Esophagus squamous epithelium (tissue), 5 donors: ENCODE results near the gene GLIS1. TPM values are rescaled to one million over a fixed set of nuclear protein-coding genes. Genes with fewer than 3 reads are reported as not detected.

Source experiments
- DNase-seq: peaks from one replicate; lab custom pipeline; 2025; lab: John Stamatoyannopoulos, UW
- H3K27ac ChIP-seq, 4 donors: fragments of 200-600 bp; sonication (generic); one replicate each; pipeline ENCODE4 v1.5.1; 2016 to 2019; ENCODE audit warnings: mild to moderate bottlenecking in 1 of 4
- H3K27me3 ChIP-seq, 4 donors: fragments of 200-600 bp; sonication (generic); 1 replicate in 3 of 4; 2 replicates in 1 of 4; pipeline versions ENCODE4 v1.5.1 to v1.6.0; 2017 to 2021; ENCODE audit warnings: antibody characterized with exemption in 1 of 4
- H3K36me3 ChIP-seq, 3 donors: fragments of 200-600 bp; sonication (generic); one replicate each; pipeline ENCODE4 v1.5.1; 2016 to 2019
- H3K4me1 ChIP-seq, 3 donors: fragments of 200-600 bp; sonication (generic); one replicate each; pipeline ENCODE4 v1.5.1; 2017 to 2019
- H3K4me3 ChIP-seq, 4 donors: fragments of 200-600 bp; sonication (generic); 1 replicate in 3 of 4; 2 replicates in 1 of 4; pipeline ENCODE4 v1.5.1; 2016 to 2019; ENCODE audit warnings: mild to moderate bottlenecking in 2 of 4, moderate library complexity in 1 of 4
- H3K9me3 ChIP-seq, 3 donors: fragments of 200-600 bp; sonication (generic); one replicate each; pipeline ENCODE4 v1.5.1; 2016 to 2019
- CTCF ChIP-seq, 6 experiments: fragments of 450-650 bp in 4 of 6; fragments of 200-600 bp in 2 of 6; sonication (generic) in 2 of 6; IDR thresholded peaks; one replicate each; pipeline ENCODE4 v1.5.1; 2016 to 2019; ENCODE audit warnings: antibody characterized with exemption in 6 of 6, mild to moderate bottlenecking in 4 of 6, moderate library complexity in 4 of 6
- POLR2A ChIP-seq, 4 donors: fragments of 450-650 bp; IDR thresholded peaks; one replicate each; pipeline ENCODE4 v1.6.1; 2017; ENCODE audit warnings: antibody characterized with exemption in 4 of 4, mild to moderate bottlenecking in 4 of 4, moderate library complexity in 3 of 4
- WGBS, 2 donors: methylation state at CpG; one replicate each; pipeline ENCODE4 v1.1.5; 2018; 5-methylcytosine and 5-hydroxymethylcytosine counted together
- intact Hi-C: fragments of 100-400 bp; cut with DNase I; formaldehyde crosslinking; loops from one replicate; pipeline ENCODE4 v1.15.0; 2022
- total RNA-seq, 4 donors: library from RNA; depleted of rRNA; stranded (reverse); fragments of >200 nt; gene quantifications; one replicate each; pipeline ENCODE4 v1.1.0, GENCODE V29; 2016
- donor health status: DM: yes; HTN: yes; CAD: no.

The GLIS1 gene
- total RNA-seq, 4 donors from 2014 or later = 0.57 TPM; not detected in 3

- 68 to 83% methylated on average over 7 to 10 of the region's 13 CpGs for WGBS, 2 donors
- no peaks in the 10 kb centered on the region for H3K36me3 ChIP-seq
- peaks cover 0 to 38% (median 0%) of the 10 kb centered on the region in 3 donors for H3K4me1 ChIP-seq
- DNase-seq = no peak
- no peaks in the 10 kb centered on the region for H3K9me3 ChIP-seq
- no peaks in the 10 kb centered on the region for H3K27me3 ChIP-seq
- TF ChIP-seq CTCF (IDR thresholded peaks at IDR 0.05) (no peak), POLR2A (IDR thresholded peaks at IDR 0.05) (no peak)
- intact Hi-C loops = no loop called here
- H3K4me3 ChIP-seq = no peak overlapping the region
- H3K27ac ChIP-seq = no peak overlapping the region
These were observed 227.5 kb downstream of the GLIS1 start for GRCh38 chr1:53511323-53511932.

- WGBS, 2 donors = 92 to 98% methylated on average over 4 to 6 of the region's 7 CpGs
- no peak for TF ChIP-seq POLR2A (IDR thresholded peaks at IDR 0.05)
- no peak for TF ChIP-seq CTCF (IDR thresholded peaks at IDR 0.05)
- DNase-seq = no peak
- intact Hi-C loops = no loop called here
- Histone ChIP-seq H3K27ac (no peak overlapping the region), H3K27me3 (no peaks in the 10 kb centered on the region), H3K4me1 (peaks cover 0 to 38% (median 0%) of the 10 kb centered on the region in 3 donors), H3K4me3 (no peak overlapping the region), H3K9me3 (no peaks in the 10 kb centered on the region), H3K36me3 (no peaks in the 10 kb centered on the region)
These were observed 228.7 kb downstream of the GLIS1 start for GRCh38 chr1:53510215-53510614.

GRCh38 chr1:53509775-53510174 lies 229.2 kb downstream of the GLIS1 start:
- Histone ChIP-seq H3K9me3 (no peaks in the 10 kb centered on the region), H3K36me3 (no peaks in the 10 kb centered on the region), H3K4me1 (peaks cover 0 to 38% (median 0%) of the 10 kb centered on the region in 3 donors), H3K27me3 (no peaks in the 10 kb centered on the region), H3K27ac (no peak overlapping the region), H3K4me3 (no peak overlapping the region)
- no peak for TF ChIP-seq CTCF (IDR thresholded peaks at IDR 0.05)
- TF ChIP-seq POLR2A (IDR thresholded peaks at IDR 0.05) = no peak
- intact Hi-C loops = no loop called here
- 74 to 96% methylated on average over 3 to 4 of the region's 13 CpGs for WGBS, 2 donors
- DNase-seq = no peak

GRCh38 chr1:53508991-53509666 lies 229.8 kb downstream of the GLIS1 start:
- H3K36me3 ChIP-seq = no peaks in the 10 kb centered on the region
- intact Hi-C loops = no loop called here
- peak overlapping the region in 3 of 4 donors; percentile 10 to 30 (median 12) for H3K4me3 ChIP-seq
- 19 to 22% methylated on average over 12 to 13 of the region's 23 CpGs for WGBS, 2 donors
- H3K9me3 ChIP-seq = no peaks in the 10 kb centered on the region
- no peak for DNase-seq
- TF ChIP-seq POLR2A (IDR thresholded peaks at IDR 0.05) (no peak), CTCF (IDR thresholded peaks at IDR 0.05) (no peak)
- no peaks in the 10 kb centered on the region for H3K27me3 ChIP-seq
- H3K27ac ChIP-seq = no peak overlapping the region
- peaks cover 0 to 38% (median 0%) of the 10 kb centered on the region in 3 donors for H3K4me1 ChIP-seq
